Neural progenitor cell (in vitro differentiated cells): Measurements from ENCODE around the gene TNFRSF19. TPM values are rescaled to one million over a fixed set of nuclear protein-coding genes. Genes with fewer than 3 reads are reported as not detected.

Experiments used
- DNase-seq: peaks from one replicate; pipeline ENCODE4 v3.0.0-alpha.2; 2016; ENCODE audit warnings: low spot score
- H2AFZ ChIP-seq: fragments of 200-600 bp; sonication (generic); replicated peaks from 2 replicates; pipeline ENCODE4 v1.6.1; 2016; ENCODE audit warnings: antibody characterized with exemption
- H3F3A ChIP-seq: fragments of 200-600 bp; sonication (generic); 2 replicates; pipeline ENCODE4 v1.6.1; 2016; ENCODE audit warnings: antibody characterized with exemption, low read depth
- H3K27ac ChIP-seq: fragments of 200-600 bp; sonication (generic); 2 replicates; pipeline ENCODE4 v1.5.1; 2016; ENCODE audit warnings: mild to moderate bottlenecking
- H3K27me3 ChIP-seq: fragments of 200-600 bp; sonication (generic); 2 replicates; pipeline ENCODE4 v1.6.1; 2016; ENCODE audit warnings: mild to moderate bottlenecking, moderate library complexity
- H3K36me3 ChIP-seq: fragments of 200-600 bp; sonication (generic); 2 replicates; pipeline ENCODE4 v1.5.1; 2016
- H3K4me1 ChIP-seq: fragments of 200-600 bp; sonication (generic); 2 replicates; pipeline ENCODE4 v1.6.1; 2016; ENCODE audit warnings: mixed run types
- H3K4me2 ChIP-seq: fragments of 200-600 bp; sonication (generic); 2 replicates; pipeline ENCODE4 v1.6.1; 2016
- H3K4me3 ChIP-seq: fragments of 200-600 bp; sonication (generic); 2 replicates; pipeline ENCODE4 v1.5.1; 2016
- H3K79me2 ChIP-seq: fragments of 200-600 bp; sonication (generic); 2 replicates; pipeline ENCODE4 v1.6.1; 2016; ENCODE audit warnings: low read depth
- H3K9ac ChIP-seq: fragments of 200-600 bp; sonication (generic); 2 replicates; pipeline ENCODE4 v1.6.1; 2016
- H3K9me3 ChIP-seq: fragments of 200-600 bp; sonication (generic); 2 replicates; pipeline ENCODE4 v1.5.1; 2016; ENCODE audit warnings: low read depth
- H4K20me1 ChIP-seq: fragments of 200-600 bp; sonication (generic); 2 replicates; pipeline ENCODE4 v1.6.1; 2016; ENCODE audit warnings: low read depth
- H3K27ac Mint-ChIP-seq: 3 replicates; pipeline ENCODE4 v1.8.0; 2021; ENCODE audit warnings: mixed read lengths
- H3K27me3 Mint-ChIP-seq: 2 replicates; pipeline ENCODE4 v1.8.0; 2022; ENCODE audit warnings: low read depth, mild to moderate bottlenecking, inconsistent platforms, moderate library complexity, mixed read lengths; ENCODE audit not compliant: insufficient read depth
- H3K36me3 Mint-ChIP-seq: 3 replicates; pipeline ENCODE4 v1.8.0; 2021; ENCODE audit warnings: mixed read lengths
- H3K4me1 Mint-ChIP-seq: 3 replicates; pipeline ENCODE4 v1.8.0; 2021; ENCODE audit warnings: mixed read lengths
- H3K4me3 Mint-ChIP-seq: 3 replicates; pipeline ENCODE4 v1.8.0; 2021; ENCODE audit warnings: mild to moderate bottlenecking, moderate library complexity, mixed read lengths
- H3K9me3 Mint-ChIP-seq: 3 replicates; pipeline ENCODE4 v1.8.0; 2020; ENCODE audit warnings: mixed read lengths
- CTCF ChIP-seq: fragments of 200-600 bp; sonication (generic); IDR thresholded peaks from 2 replicates; pipeline ENCODE4 v1.5.1; 2017; ENCODE audit warnings: antibody characterized with exemption, mild to moderate bottlenecking
- EZH2 ChIP-seq: fragments of 200-600 bp; sonication (generic); IDR thresholded peaks from 2 replicates; pipeline ENCODE4 v1.6.1; 2017; ENCODE audit warnings: antibody characterized with exemption, mild to moderate bottlenecking, moderate library complexity
- EZH2phosphoT487 ChIP-seq: fragments of 200-600 bp; sonication (generic); IDR thresholded peaks from 2 replicates; pipeline ENCODE4 v1.6.1; 2017; ENCODE audit warnings: antibody characterized with exemption
- total RNA-seq: library from RNA; depleted of rRNA; stranded (reverse); fragments of >200 nt; gene quantifications from 2 replicates; pipeline ENCODE4 v1.2.3, GENCODE V29; 2015; ENCODE audit warnings: low replicate concordance

TNFRSF19 gene
- total RNA-seq, 1 donor from 2014 or later: 31.7 TPM

- Mint-ChIP-seq H3K27ac (no peak overlapping the region), H3K9me3 (no peaks in the 10 kb centered on the region), H3K4me1 (peaks cover 28% of the 10 kb centered on the region), H3K36me3 (peaks cover 25% of the 10 kb centered on the region), H3K27me3 (peaks cover 3% of the 10 kb centered on the region), H3K4me3 (no peak overlapping the region)
- H3K4me2 ChIP-seq: no peak overlapping the region
- TF ChIP-seq EZH2 (no peak), CTCF (no peak), EZH2phosphoT487 (no peak)
- no peaks in the 10 kb centered on the region for H4K20me1 ChIP-seq
- no peak overlapping the region for H3K4me3 ChIP-seq
- peaks cover 38% of the 10 kb centered on the region for H3K4me1 ChIP-seq
- no peak for DNase-seq
- H3K9ac ChIP-seq: no peak overlapping the region
- no peaks in the 10 kb centered on the region for H3K79me2 ChIP-seq
- no peaks in the 10 kb centered on the region for H3K27me3 ChIP-seq
- no peak overlapping the region for H2AFZ ChIP-seq
- peaks cover 17% of the 10 kb centered on the region for H3F3A ChIP-seq
- no peaks in the 10 kb centered on the region for H3K36me3 ChIP-seq
- H3K27ac ChIP-seq: no peak overlapping the region
- H3K9me3 ChIP-seq: no peaks in the 10 kb centered on the region
Measured at GRCh38 chr13:23639674-23640073, 69.5 kb downstream of the TNFRSF19 start.

- peaks cover 37% of the 10 kb centered on the region for H3K36me3 Mint-ChIP-seq
- Histone ChIP-seq H3F3A (peaks cover 17% of the 10 kb centered on the region), H3K36me3 (no peaks in the 10 kb centered on the region), H2AFZ (no peak overlapping the region), H3K27ac (no peak overlapping the region), H4K20me1 (no peaks in the 10 kb centered on the region), H3K9ac (no peak overlapping the region), H3K27me3 (no peaks in the 10 kb centered on the region), H3K4me2 (no peak overlapping the region), H3K4me3 (no peak overlapping the region), H3K4me1 (peaks cover 23% of the 10 kb centered on the region), H3K9me3 (no peaks in the 10 kb centered on the region), H3K79me2 (no peaks in the 10 kb centered on the region)
- TF ChIP-seq EZH2phosphoT487 (no peak), EZH2 (no peak), CTCF (no peak)
- no peaks in the 10 kb centered on the region for H3K27me3 Mint-ChIP-seq
- H3K4me3 Mint-ChIP-seq: no peak overlapping the region
- no peak overlapping the region for H3K27ac Mint-ChIP-seq
- peaks cover 22% of the 10 kb centered on the region for H3K4me1 Mint-ChIP-seq
- H3K9me3 Mint-ChIP-seq: no peaks in the 10 kb centered on the region
- no peak for DNase-seq
Measured at GRCh38 chr13:23642110-23642509, 71.9 kb downstream of the TNFRSF19 start.

- Histone ChIP-seq H4K20me1 (no peaks in the 10 kb centered on the region), H3K4me2 (no peak overlapping the region), H3K27me3 (no peaks in the 10 kb centered on the region), H3K36me3 (no peaks in the 10 kb centered on the region), H3F3A (peaks cover 4% of the 10 kb centered on the region), H3K79me2 (peaks cover 5% of the 10 kb centered on the region), H3K4me1 (peaks cover 9% of the 10 kb centered on the region), H3K9ac (no peak overlapping the region), H3K27ac (no peak overlapping the region), H3K4me3 (no peak overlapping the region), H3K9me3 (no peaks in the 10 kb centered on the region), H2AFZ (no peak overlapping the region)
- no peak for TF ChIP-seq EZH2phosphoT487
- TF ChIP-seq CTCF: no peak
- TF ChIP-seq EZH2: no peak
- Mint-ChIP-seq H3K4me1 (peaks cover 11% of the 10 kb centered on the region), H3K9me3 (no peaks in the 10 kb centered on the region), H3K4me3 (no peak overlapping the region), H3K36me3 (peaks cover 31% of the 10 kb centered on the region), H3K27me3 (no peaks in the 10 kb centered on the region), H3K27ac (no peak overlapping the region)
- no peak for DNase-seq
Measured at GRCh38 chr13:23643338-23644125, 73.3 kb downstream of the TNFRSF19 start.
